Measurements from ENCODE around the gene AATK.

The AATK gene, protein sequence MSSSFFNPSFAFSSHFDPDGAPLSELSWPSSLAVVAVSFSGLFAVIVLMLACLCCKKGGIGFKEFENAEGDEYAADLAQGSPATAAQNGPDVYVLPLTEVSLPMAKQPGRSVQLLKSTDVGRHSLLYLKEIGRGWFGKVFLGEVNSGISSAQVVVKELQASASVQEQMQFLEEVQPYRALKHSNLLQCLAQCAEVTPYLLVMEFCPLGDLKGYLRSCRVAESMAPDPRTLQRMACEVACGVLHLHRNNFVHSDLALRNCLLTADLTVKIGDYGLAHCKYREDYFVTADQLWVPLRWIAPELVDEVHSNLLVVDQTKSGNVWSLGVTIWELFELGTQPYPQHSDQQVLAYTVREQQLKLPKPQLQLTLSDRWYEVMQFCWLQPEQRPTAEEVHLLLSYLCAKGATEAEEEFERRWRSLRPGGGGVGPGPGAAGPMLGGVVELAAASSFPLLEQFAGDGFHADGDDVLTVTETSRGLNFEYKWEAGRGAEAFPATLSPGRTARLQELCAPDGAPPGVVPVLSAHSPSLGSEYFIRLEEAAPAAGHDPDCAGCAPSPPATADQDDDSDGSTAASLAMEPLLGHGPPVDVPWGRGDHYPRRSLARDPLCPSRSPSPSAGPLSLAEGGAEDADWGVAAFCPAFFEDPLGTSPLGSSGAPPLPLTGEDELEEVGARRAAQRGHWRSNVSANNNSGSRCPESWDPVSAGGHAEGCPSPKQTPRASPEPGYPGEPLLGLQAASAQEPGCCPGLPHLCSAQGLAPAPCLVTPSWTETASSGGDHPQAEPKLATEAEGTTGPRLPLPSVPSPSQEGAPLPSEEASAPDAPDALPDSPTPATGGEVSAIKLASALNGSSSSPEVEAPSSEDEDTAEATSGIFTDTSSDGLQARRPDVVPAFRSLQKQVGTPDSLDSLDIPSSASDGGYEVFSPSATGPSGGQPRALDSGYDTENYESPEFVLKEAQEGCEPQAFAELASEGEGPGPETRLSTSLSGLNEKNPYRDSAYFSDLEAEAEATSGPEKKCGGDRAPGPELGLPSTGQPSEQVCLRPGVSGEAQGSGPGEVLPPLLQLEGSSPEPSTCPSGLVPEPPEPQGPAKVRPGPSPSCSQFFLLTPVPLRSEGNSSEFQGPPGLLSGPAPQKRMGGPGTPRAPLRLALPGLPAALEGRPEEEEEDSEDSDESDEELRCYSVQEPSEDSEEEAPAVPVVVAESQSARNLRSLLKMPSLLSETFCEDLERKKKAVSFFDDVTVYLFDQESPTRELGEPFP (N-terminal part only)

DNA sequence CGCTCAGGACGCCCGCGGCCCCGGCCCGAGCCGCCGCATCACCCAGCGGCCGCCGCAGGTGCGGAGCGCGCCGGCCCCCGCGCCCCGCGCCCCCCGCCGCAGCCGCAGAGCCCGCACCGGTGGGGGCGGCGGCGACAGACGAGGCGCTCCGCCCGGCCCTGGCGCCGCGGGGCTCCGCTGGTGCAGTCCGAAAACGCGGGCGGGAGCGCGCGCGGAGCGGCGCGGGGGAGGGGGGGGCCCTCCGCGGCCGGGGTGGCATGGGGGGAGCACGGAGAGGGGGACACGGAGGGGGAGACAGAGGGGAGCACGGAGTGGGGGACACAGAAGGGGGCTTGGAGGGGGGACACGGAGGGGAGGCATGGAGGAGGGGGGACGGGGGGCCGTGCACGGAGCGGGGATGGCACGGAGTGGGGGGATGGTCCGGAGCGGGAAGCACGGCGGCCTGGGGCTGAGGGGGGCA lies at the start of gene AATK:
Gene AATK, minus strand, starts transcription at position 189 of the 460 bp plus-strand sequence. CDS start 229 bp downstream, outside the sequence.
- no peak for DNase-seq

DNA sequence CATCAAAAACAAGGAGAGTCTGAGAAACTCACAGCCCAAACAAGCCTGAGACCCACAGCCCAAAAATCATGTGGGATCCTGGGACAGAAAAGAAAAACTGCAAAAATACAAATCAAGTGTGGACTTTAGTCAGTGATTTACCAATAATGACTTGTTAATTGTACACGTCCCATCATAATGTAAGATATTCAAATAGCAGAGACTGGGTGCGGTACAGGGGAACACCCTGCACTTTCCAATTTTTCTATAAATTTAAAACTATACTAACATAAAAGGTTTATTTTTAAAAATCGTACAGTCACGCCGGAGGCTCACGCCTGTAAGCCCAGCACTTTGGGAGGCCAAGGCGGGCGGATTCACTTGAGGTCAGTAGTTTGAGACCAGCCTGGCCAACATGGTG lies 48.0 kb upstream of the AATK start:
- no peak for DNase-seq

DNA sequence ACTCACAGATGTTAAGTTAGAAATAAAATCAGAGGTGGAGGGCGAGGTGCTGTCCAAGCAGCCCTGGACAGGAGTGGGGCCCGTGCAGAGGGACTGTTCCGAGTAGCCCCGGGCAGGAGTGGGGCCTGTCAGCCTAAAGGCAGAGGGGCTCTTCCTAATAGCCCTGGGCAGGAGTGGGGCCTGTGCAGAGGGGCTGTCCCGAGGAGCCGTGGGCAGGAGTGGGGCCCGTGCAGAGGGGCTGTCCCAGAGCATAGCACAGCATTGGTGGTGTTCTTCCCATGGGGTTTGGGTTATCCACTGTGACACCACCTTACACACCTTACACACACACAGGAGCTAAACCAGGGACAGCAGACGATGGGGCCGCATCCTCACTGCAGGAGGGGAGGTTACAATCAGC lies 46.3 kb upstream of the AATK start:
- DNase-seq: no peak

DNA sequence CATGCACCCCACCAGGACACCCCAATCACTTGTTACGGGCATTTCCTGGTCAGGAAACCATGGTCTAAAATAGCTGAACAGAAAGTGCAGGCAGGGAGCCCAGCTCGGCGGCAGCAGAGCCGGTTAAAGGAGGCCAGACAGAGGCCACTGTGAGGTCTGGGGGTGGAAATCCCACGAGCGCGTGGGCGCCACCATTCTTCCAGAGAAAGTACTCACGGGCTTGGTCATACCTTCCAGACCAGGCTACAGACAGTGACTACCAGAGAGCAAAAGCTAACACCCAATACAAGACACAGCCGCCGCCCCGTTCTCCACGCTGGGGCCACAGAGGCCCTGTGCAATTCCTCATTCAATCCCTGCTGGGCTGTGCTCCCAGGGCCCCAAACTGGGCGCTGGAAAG lies 44.8 kb upstream of the AATK start:
- DNase-seq: no peak

DNA sequence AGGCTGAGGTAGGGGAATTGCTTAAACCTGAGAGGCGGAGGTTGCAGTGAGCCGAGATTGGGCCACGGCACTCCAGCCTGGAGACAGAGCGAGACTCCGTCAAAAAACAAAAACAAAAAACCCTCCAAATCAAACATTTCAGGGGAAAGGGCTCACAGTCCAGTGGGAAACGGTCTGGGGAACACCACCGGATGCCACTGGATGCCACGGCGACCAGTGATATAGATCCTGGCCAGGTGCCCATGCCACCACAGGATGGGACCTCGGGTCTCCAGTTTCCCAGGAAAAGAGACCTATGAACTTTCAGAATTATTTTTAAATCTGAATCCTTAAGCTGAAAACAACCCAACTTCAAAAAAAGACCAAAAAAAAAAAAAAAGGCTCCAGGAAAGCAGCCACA lies 44.4 kb upstream of the AATK start:
- DNase-seq: no peak

DNA sequence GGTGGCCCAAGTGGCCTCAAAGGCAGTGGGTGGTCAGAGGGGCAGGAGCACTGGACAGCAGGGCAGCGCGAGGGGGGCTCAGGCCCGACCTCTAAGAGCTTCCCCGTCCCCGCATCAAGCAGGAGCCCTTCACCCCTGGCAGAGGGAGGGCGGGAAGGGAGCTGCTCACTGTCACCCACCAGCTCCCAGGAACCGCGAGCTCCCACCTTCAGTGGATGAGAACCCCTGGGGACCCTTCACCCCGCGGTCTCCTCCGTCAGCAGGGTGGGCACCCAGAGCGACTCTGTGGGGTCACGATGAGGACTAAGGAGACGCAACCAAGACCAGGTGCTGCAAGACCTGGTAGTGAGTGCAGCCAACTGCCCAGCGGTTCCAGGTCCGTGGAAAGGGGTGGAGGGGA lies 43.1 kb upstream of the AATK start:
- no peak for DNase-seq

DNA sequence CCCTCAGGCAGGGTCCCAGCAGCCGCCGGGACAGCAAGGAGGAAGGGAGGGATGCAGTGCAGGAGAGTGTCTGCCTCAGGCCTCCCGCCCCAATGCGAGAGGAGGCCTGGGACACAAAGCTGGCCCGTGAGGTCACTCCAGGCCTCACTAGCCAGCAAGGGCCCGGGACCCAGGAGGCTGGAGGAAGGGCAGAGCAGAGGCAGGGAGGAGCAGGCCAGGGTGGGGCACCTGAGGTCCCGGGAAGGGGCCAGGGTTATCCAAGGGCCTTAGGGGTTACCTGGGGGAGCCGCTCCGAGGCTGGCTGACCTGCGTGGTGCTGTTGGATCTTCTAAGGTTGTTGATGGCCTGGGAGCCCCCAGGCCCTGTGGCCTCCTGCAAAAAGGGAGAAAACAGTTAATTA lies 42.6 kb upstream of the AATK start:
- no peak for DNase-seq

DNA sequence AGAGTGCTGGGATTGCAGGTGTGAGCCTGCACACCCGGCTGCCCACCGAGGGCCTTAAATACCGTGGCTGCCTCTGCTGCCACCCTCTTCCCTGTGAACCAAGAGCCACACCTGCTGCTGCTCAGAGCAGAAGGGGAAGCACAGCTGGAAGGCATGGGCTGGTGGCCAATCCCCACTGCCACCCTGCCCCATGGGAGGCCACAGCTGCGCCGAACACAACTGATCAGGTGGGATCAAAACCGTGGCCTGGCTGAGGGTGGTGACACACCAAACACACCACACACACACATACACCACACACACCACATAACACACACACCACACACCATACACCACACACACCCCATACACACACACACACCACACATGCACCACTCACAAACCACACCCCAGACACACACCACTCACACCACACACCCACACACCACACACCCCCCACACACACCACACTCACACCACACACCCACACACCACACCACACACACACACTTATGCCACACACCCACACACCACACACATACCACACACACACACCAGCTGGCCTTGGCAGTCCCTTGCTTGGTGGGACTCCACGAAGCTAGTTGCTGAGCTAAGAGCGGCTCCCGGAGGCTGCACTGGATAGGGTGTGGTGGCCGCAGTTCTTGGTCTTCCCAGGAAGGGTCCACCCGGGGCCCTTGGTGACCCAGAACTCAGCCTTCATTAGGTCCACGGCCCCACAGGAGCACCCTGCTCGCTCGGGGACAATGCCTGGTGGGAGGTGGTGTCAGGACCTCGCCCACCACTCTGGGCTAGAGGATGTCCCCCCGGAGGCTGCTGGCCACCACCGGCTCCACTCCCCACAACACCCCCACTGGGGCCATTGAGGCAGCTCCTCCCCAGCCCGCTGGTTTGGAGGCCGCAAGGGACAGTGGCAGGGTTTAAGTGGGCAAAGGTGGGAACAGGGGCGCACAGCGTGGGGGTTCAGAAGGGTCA lies 41.9 kb upstream of the AATK start:
- no peak for DNase-seq

DNA sequence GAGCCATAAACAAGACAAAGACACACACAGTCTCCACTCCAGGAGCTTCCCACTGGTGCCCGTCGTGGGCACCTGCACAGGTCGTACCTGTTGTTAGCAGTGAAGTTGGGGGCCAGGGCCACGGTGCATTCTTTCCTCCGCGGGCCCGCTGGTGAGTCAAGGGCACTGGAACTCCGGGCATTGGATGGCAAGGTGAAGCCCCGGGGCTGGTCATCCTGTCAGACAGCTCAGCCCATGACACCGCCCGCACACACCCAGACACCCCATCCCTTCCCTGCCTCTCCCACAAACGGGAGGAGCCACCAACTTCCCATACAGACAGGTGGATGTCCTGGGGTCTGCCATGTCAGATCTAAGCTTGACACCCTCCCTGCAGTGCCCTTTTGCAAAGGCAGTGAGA lies 40.6 kb upstream of the AATK start:
- no peak for DNase-seq

DNA sequence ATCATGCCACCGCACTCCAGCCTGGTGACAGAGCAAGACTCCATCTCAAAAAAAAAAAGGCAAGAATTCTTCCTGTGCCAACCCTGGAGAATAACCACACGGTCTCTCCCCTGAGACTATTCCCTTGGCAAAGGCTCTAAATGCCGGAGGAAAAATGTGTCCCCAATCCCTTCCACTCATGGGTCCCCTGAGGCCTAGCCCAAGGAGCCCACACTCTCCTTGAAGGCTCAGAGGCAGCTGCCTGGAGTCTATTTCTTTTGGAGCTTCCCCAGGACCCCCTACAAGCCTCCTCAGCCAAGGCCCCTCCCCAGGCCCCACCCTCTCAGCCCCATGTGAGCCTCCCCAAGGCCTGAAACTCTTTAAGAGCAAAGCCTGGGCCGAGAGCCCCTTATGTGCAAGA lies 40.1 kb upstream of the AATK start:
- no peak for DNase-seq

DNA sequence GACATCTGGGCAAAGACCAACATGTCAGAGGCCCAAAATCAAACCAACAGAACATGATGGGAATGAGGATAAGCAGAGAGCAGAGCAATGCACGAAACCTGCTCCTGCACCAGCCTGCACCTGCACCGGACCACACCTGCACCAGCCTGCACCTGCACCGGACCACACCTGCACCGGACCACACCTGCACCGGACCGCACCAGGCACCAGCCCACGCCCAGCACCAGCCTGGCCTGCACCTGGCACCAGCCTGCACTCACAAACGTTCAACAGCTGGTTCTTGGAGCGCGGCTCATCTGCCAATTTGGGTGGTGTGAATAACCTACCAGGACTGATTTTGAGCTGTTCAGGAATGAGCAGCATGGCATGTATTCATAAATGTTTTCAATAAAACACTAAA lies 38.6 kb upstream of the AATK start:
- no peak for DNase-seq

DNA sequence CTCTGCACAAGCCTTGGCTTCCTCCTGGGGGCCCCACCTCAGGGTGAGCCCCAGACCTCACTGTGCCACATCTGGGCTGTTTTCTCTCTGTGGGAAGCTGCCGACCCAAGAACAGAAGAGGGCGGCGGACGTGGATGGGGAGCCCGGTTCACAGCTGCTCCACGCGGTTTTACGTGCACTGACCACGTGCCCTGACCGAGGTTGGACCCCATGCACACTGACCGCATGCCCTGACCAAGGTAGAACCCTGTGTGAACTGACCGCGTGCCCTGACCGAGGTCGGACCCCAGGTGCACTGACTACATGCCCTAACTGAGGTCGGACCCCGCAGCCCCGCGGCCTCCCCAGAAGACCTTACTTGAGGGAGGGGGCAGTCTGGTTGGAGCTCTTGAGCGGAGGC lies 37.1 kb upstream of the AATK start:
- no peak for DNase-seq

DNA sequence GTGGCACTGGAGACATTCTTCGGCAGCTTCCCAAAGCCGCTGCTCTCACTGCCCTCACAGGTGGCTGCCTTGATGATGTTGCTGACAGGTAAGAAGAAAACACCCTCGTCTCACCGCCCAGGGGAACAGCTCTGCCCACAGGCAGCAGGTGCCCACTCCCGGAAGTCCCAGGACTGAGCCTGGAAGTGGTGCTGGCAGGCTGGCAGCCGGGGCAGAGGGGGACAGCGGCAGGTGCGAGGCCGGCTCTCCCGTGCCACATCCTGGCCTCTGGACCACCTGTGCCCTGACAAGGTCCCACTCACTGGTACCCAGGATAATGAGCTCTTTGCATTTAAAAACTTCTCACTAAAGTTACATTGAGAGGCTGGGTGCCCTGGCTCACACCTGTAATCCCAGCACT lies 36.3 kb upstream of the AATK start:
- no peak for DNase-seq

DNA sequence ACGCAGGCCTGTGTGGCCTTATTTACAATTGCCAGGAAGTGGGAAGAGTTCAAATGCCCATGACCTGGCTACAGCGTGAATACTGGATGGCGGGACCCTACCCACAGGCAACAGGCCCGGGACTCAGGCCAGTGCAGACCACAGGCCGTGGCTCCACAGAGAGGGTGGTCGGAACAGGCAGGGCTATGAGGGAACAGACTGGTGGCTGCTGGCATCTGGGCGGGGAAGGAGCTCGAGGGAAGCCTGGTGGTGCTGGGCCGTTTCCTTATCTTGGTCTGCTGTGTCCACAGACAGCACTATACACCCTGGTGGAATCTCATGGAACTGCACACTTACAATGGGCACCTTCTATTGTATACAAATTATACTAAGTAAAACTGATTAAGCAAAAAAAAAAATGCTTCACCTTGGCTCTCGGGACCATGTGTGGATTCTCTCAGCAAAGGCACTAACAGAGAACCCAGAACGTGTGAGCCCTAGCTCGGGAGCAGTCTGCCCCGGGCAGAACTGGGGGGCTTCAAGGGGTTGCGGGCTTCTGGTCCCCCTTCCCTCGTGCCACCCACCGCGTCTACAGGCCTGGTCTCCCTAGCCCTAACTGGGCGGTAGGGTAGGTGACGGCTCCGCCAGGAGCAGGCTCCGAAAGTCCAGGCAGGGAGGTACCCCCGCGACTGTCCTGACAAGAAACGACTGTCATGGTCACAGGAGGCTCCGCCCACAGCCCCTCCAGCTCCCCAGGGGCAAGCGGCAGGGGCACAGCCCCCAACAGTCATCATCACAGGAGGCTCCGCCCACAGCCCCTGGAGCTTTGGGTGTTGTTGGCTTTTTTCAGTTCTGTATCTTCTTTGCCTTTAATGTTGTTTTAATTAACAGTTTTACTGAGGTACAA lies 34.9 kb upstream of the AATK start:
- peak; percentile 47 for DNase-seq

DNA sequence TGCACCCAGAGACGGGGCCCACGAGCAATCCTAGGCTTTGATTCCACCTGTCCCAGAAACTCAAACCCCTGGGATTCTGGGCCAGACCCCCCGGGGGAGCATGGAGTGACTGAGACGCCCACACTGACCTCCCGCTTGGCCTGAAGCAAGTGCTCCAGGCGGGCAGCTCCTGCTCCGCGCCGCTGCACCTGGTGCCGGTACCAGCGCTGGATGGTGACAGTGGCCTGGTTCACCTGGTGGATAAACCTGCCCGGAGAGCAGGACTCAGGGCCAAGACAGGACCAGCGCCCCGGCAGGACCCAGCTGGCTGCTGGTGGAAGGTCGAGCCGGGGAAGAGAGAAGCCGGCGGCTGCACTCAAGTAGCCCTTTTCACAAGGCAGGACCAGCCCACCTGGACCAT lies 34.2 kb upstream of the AATK start:
- DNase-seq: no peak

DNA sequence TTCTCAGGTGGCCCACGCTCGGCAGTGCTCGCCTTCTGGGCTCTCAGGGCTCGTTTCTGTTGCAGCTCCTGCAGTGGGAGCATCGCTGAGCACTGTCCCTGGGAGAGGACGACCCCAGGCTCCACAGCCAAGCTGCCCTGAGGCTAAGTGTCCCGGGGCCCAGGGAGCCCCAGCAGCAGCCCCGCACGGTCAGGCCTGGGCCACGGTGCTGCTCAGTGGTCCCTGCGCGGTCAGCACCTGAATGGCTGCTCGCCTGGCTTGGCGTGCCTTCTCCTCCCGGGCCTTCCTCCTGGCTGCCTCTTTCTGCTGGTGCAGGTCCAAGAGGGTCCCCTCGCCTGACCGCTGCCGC lies 33.4 kb upstream of the AATK start:
- DNase-seq: no peak

DNA sequence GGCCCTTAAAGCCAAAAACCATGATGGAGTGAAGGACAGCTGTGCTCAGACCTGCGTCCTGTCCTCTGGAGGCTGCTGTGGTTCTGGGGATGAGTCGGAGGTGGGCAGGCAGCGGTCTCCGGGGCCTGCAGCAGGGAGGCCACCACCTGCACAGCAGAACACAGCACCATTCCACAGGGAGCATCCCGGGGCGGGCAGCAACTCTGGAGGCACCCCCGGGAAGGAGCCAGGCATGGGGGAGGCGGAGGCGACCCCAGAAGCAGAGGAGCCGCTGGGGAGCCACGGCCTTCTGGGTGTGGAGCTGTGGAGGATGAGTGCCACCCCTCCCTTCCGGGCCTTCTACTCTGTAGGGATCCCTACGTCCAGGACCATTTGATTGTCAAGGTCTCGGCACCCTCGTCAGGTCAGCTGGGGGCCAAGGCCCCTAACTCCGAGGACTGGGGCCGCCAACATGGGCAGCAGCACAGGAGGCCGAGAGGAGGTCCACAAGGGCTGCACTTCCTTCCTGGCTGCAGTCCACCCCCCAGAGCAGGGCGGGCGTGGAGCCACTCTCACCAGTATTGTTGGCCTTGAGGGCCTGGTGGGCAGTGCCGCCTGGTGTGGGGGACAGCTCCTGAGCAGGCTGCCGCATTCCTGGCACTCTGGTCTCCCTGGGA lies 32.9 kb upstream of the AATK start:
- no peak for DNase-seq

DNA sequence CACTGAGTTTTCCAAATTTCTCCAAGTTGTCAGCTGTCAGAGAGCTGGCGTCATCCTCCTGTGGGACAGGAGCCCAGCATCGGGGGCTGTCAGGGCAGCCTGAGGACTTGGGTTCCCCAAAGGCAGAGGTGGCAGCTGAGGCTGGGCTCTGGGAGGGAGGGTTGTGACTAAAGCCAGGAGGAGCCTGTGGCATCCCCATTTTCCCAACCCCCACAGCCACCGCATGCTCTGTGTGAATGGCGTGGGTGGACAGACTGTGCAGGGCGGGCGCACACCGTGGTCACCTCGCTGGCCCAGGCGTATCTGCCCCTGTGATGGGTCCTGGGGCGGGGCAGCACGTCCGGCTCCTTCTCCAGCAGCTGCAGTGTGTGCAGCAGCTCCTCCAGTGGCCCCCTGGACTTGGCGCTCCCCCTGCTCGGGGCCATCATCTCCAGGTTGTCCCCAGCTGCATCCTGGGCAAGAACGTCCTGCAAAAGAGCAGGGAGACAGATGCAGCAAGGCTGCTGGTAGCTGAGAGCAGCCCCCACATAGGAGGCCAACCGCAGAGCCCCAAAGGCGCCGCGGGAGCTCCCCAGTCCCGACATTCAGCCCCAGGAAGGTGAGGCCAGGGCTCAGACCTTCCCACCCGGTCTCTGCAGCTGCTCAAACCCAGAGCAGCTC lies 31.9 kb upstream of the AATK start:
- no peak for DNase-seq

DNA sequence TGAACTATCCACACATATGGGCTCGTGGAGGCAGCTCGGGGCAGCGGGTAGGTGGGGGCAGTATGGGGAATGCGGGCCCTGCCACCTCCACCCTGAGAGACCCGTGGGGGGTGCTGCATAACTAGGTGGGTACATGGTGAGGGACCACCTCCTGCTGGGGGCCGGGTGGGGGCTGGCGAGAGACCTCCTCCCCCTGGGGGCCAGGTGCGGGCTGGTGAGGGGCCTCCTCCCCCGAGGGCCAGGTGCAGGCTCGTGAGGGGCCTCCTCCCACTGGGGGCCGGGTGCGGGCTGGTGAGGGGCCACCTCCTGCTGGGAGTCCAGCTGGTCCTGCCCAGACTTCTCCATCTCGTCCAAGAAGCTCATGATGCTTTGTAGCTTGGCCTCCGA lies 31.4 kb upstream of the AATK start:
- DNase-seq: no peak
